Measurements from ENCODE around the gene DNAJC11.

The DNAJC11 gene

DNA sequence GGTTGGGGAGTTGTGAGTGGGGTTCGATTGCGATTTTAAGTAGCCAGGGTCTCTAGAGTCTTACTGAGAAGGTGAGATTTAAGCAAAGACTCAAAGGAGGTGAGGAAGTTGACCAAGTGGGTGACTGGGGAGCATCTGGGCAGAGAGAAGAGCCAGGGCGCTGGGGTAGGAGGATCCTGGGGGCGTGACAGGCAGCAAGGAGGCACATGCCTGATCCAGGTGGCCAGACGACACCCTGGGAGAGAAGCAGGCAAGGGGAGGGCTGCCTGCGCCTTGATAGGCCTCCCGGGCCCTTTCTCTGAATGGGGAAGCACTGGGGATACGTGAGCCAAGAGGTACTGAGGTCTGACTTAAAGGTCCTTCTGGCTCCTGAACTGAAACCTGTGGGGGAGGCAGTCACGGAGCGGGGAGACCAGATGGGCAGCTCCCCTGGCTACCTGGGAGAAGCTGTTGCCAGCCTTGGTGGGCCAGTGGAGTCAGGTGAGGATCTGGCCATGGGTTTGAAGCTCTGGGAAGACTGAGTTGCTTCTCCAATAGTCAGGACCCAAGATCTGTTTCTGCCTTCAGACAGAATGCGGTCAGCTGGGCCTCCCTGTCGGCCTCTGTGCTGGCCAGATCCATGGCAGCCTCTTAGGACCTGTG is 116.4 kb downstream of the DNAJC11 start:
- H3K36me3 ChIP-seq (ENCODE audit: insufficient read depth, low read length), result peaks cover 46% of the 10 kb centered on the region
- DNase-seq (no peak), ATAC-seq (ENCODE audit: insufficient read depth, low read depth) (no peak)

More for the DNA sequence above, 116.4 kb downstream of the DNAJC11 start:
- no peak overlapping the region for H2AFZ ChIP-seq (ENCODE audit: low read depth, low read length)
- H3K9me3 ChIP-seq (ENCODE audit: insufficient read depth, low read length, severe bottlenecking), result no peaks in the 10 kb centered on the region
- TF ChIP-seq, protein P1, sequence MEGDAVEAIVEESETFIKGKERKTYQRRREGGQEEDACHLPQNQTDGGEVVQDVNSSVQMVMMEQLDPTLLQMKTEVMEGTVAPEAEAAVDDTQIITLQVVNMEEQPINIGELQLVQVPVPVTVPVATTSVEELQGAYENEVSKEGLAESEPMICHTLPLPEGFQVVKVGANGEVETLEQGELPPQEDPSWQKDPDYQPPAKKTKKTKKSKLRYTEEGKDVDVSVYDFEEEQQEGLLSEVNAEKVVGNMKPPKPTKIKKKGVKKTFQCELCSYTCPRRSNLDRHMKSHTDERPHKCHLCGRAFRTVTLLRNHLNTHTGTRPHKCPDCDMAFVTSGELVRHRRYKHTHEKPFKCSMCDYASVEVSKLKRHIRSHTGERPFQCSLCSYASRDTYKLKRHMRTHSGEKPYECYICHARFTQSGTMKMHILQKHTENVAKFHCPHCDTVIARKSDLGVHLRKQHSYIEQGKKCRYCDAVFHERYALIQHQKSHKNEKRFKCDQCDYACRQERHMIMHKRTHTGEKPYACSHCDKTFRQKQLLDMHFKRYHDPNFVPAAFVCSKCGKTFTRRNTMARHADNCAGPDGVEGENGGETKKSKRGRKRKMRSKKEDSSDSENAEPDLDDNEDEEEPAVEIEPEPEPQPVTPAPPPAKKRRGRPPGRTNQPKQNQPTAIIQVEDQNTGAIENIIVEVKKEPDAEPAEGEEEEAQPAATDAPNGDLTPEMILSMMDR (IDR thresholded peaks at IDR 0.05; ENCODE audit: borderline replicate concordance, extremely low read depth, low read length, poor library complexity, severe bottlenecking), result no peak
- no peak for TF ChIP-seq EZH2 (IDR thresholded peaks at IDR 0.05; ENCODE audit: borderline replicate concordance, low read depth, low read length, severe bottlenecking)
- peaks cover 22% of the 10 kb centered on the region for H3K4me1 ChIP-seq (ENCODE audit: insufficient read depth, low read length)
- H3K27ac ChIP-seq (ENCODE audit: low read length), result no peak overlapping the region
- peaks cover 23% of the 10 kb centered on the region for H3K79me2 ChIP-seq (ENCODE audit: insufficient read depth, low read length)
- H3K4me3 ChIP-seq (ENCODE audit: low read depth in 1 of 2, low read length in 2 of 2), result no peak overlapping the region
- peaks cover 54% of the 10 kb centered on the region for H4K20me1 ChIP-seq (ENCODE audit: insufficient read depth, low read length)
- no peak overlapping the region for H3K9ac ChIP-seq (ENCODE audit: low read depth, low read length)
- H3K4me2 ChIP-seq (ENCODE audit: insufficient read depth, low read length), result no peak overlapping the region
- H3K27me3 ChIP-seq (ENCODE audit: insufficient read depth, low read length, poor library complexity), result no peaks in the 10 kb centered on the region
